ENCODE data around the gene APLP1. TPM values are rescaled to one million over a fixed set of nuclear protein-coding genes. Genes with fewer than 3 reads are reported as not detected.

APLP1 gene
- polyA plus RNA-seq, 1 donor (not counting 4 experiments of a cell fraction or from before 2014, with no cell fraction given), result 0.50 TPM

DNA sequence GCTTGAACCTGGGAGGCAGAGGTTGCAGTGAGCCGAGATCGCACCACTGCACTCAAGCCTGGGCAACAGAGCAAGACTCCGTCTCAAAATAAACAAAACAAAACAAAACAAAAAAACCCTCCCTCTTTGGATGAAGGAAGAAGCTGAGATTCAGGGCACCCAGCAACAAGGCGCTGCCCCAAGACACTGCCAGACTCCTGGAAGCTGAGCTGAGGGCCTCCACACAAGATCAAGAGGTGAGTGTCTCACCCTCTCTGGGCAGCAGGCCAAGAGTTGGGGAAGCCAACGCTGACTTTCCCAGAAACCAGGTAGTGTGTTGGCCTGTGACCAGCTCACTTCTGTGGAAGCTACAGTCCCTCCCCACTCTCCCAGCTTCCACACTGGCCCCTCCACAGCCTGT lies 43.4 kb downstream of the APLP1 start:
- Histone ChIP-seq H3K4me3 (ENCODE audit: control insufficient read depth in 2 of 3, extremely low read depth in 1 of 3, insufficient read depth in 2 of 3, low read depth in 1 of 3, low read length in 3 of 3) (no peak overlapping the region), H3K9me1 (ENCODE audit: control insufficient read depth, extremely low read depth, insufficient read depth, low read length) (no peaks in the 10 kb centered on the region), H3K27ac (ENCODE audit: control insufficient read depth, insufficient read depth, low read length) (no peak overlapping the region), H3K9ac (ENCODE audit: control insufficient read depth, extremely low read depth, insufficient read depth, low read length) (no peak overlapping the region), H3K4me2 (ENCODE audit: control insufficient read depth, extremely low read depth, insufficient read depth, low read depth, low read length) (no peak overlapping the region), H3K9me3 (ENCODE audit: control insufficient read depth, low read depth, low read length) (no peaks in the 10 kb centered on the region), H2AFZ (ENCODE audit: control insufficient read depth, low read length) (no peak overlapping the region), H3K79me2 (ENCODE audit: control insufficient read depth, insufficient read depth, low read length) (no peaks in the 10 kb centered on the region), H3K4me1 (ENCODE audit: control insufficient read depth, extremely low read depth, insufficient read depth, low read length) (no peaks in the 10 kb centered on the region), H4K20me1 (ENCODE audit: control insufficient read depth, extremely low read depth, insufficient read depth, low read length) (no peaks in the 10 kb centered on the region), H3K36me3 (ENCODE audit: control insufficient read depth in 2 of 2, extremely low read depth in 1 of 2, insufficient read depth in 2 of 2, low read length in 2 of 2) (no peaks in the 10 kb centered on the region), H3K27me3 (ENCODE audit: control insufficient read depth, extremely low read depth, insufficient read depth, low read length) (no peaks in the 10 kb centered on the region)
- no peak for FAIRE-seq
- no peak for TF ChIP-seq EZH2 (IDR thresholded peaks at IDR 0.05; ENCODE audit: low read length)
- TF ChIP-seq, protein P1, sequence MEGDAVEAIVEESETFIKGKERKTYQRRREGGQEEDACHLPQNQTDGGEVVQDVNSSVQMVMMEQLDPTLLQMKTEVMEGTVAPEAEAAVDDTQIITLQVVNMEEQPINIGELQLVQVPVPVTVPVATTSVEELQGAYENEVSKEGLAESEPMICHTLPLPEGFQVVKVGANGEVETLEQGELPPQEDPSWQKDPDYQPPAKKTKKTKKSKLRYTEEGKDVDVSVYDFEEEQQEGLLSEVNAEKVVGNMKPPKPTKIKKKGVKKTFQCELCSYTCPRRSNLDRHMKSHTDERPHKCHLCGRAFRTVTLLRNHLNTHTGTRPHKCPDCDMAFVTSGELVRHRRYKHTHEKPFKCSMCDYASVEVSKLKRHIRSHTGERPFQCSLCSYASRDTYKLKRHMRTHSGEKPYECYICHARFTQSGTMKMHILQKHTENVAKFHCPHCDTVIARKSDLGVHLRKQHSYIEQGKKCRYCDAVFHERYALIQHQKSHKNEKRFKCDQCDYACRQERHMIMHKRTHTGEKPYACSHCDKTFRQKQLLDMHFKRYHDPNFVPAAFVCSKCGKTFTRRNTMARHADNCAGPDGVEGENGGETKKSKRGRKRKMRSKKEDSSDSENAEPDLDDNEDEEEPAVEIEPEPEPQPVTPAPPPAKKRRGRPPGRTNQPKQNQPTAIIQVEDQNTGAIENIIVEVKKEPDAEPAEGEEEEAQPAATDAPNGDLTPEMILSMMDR (optimal IDR thresholded peaks at IDR 0.05 in 1 of 3, IDR thresholded peaks at IDR 0.05 in 1 of 3, conservative IDR thresholded peaks at IDR 0.05 in 1 of 3; ENCODE audit: extremely low read depth in 1 of 3, insufficient read depth in 2 of 3, low read length in 3 of 3), result no peak
- no peak for DNase-seq (ENCODE audit: low read depth, low spot score)
- dilution Hi-C loops (cut with MboI; ENCODE audit: extremely low pct_ligation_motif_present, low sequenced_read_pairs), result no loop called here

DNA sequence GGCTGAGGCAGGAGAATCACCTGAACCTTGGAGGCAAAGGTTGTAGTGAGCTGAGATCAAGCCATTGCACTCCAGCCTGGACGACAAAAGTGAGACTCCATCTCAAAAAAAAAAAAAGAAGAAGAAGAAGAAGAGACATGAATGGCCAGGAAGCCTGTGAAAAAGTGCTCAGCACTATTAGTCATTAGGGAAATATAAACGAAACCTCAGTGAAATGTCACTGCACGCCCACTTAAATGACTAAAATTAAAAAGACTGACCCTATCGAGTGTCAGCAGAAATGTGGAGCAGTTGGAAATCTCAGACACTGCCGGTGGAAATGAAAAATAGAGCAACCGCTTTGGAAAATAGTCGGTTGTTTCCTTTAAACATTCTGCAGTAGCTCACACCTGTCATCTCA lies 45.2 kb downstream of the APLP1 start:
- no peaks in the 10 kb centered on the region for H3K9me1 ChIP-seq (ENCODE audit: control insufficient read depth, extremely low read depth, insufficient read depth, low read length)
- no peak overlapping the region for H3K4me3 ChIP-seq (ENCODE audit: control insufficient read depth in 2 of 3, extremely low read depth in 1 of 3, insufficient read depth in 2 of 3, low read depth in 1 of 3, low read length in 3 of 3)
- H3K36me3 ChIP-seq (ENCODE audit: control insufficient read depth in 2 of 2, extremely low read depth in 1 of 2, insufficient read depth in 2 of 2, low read length in 2 of 2), result no peaks in the 10 kb centered on the region
- no peak for DNase-seq (ENCODE audit: low read depth, low spot score)
- H3K4me2 ChIP-seq (ENCODE audit: control insufficient read depth, extremely low read depth, insufficient read depth, low read depth, low read length), result no peak overlapping the region
- H4K20me1 ChIP-seq (ENCODE audit: control insufficient read depth, extremely low read depth, insufficient read depth, low read length), result no peaks in the 10 kb centered on the region
- H3K27me3 ChIP-seq (ENCODE audit: control insufficient read depth, extremely low read depth, insufficient read depth, low read length), result no peaks in the 10 kb centered on the region
- TF ChIP-seq EZH2 (IDR thresholded peaks at IDR 0.05; ENCODE audit: low read length), result no peak
- TF ChIP-seq, protein P1 (optimal IDR thresholded peaks at IDR 0.05 in 1 of 3, IDR thresholded peaks at IDR 0.05 in 1 of 3, conservative IDR thresholded peaks at IDR 0.05 in 1 of 3; ENCODE audit: extremely low read depth in 1 of 3, insufficient read depth in 2 of 3, low read length in 3 of 3), result no peak
- no peaks in the 10 kb centered on the region for H3K79me2 ChIP-seq (ENCODE audit: control insufficient read depth, insufficient read depth, low read length)
- H3K27ac ChIP-seq (ENCODE audit: control insufficient read depth, insufficient read depth, low read length), result no peak overlapping the region
- dilution Hi-C loops (cut with MboI; ENCODE audit: extremely low pct_ligation_motif_present, low sequenced_read_pairs), result no loop called here
- H3K9ac ChIP-seq (ENCODE audit: control insufficient read depth, extremely low read depth, insufficient read depth, low read length), result no peak overlapping the region
- FAIRE-seq, result no peak
- no peak overlapping the region for H2AFZ ChIP-seq (ENCODE audit: control insufficient read depth, low read length)
- no peaks in the 10 kb centered on the region for H3K4me1 ChIP-seq (ENCODE audit: control insufficient read depth, extremely low read depth, insufficient read depth, low read length)
- H3K9me3 ChIP-seq (ENCODE audit: control insufficient read depth, low read depth, low read length), result no peaks in the 10 kb centered on the region

Measured in keratinocyte (primary cell).